ENCODE results near the gene ILF2.
"Not testable (repeated sequence)": the region's sequence is repeated elsewhere in the genome, so short reads cannot be mapped to it uniquely, and the experiment has no call there.

The ILF2 gene

GRCh38 chr1:153647346-153647714 lies 23.5 kb downstream of the ILF2 start:
- DNase-seq: no peak

GRCh38 chr1:153646672-153647345 lies 24.0 kb downstream of the ILF2 start:
- no peak for DNase-seq

GRCh38 chr1:153643816-153644215 lies 27.0 kb downstream of the ILF2 start:
- DNase-seq: no peak

- DNase-seq: no peak
Measured at GRCh38 chr1:153643100-153643499, 27.7 kb downstream of the ILF2 start.

GRCh38 chr1:153642161-153642560 lies 28.6 kb downstream of the ILF2 start:
- DNase-seq: no peak

DNA sequence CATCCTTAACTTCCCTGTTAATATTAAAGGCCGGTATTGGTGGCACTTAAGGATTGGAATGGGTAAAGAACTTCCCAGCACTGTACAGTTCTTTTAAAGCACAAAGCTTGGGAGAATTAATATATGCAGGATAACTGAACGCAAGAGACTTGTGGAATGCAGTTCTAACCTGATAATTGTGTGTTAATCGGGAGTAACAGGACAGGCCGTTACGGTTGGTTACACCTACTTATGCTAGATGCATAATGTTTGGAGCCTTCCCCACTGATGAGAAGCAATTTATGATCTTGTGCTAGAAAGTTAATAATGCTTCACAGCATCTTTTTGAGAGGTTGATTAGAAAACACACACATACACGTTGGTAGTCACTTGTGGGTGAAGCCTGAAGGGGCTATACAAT lies 29.9 kb downstream of the ILF2 start:
- DNase-seq: no peak

- DNase-seq: not testable (repeated sequence)
Measured at GRCh38 chr1:153640213-153640612, 30.6 kb downstream of the ILF2 start.

GRCh38 chr1:153639280-153639679 lies 31.5 kb downstream of the ILF2 start:
- DNase-seq: no peak

GRCh38 chr1:153638261-153638660 lies 32.5 kb downstream of the ILF2 start:
- no peak for DNase-seq

- no peak for DNase-seq
Measured at GRCh38 chr1:153636312-153636711, 34.5 kb downstream of the ILF2 start.

GRCh38 chr1:153635872-153636271 lies 34.9 kb downstream of the ILF2 start:
- DNase-seq: no peak

DNA sequence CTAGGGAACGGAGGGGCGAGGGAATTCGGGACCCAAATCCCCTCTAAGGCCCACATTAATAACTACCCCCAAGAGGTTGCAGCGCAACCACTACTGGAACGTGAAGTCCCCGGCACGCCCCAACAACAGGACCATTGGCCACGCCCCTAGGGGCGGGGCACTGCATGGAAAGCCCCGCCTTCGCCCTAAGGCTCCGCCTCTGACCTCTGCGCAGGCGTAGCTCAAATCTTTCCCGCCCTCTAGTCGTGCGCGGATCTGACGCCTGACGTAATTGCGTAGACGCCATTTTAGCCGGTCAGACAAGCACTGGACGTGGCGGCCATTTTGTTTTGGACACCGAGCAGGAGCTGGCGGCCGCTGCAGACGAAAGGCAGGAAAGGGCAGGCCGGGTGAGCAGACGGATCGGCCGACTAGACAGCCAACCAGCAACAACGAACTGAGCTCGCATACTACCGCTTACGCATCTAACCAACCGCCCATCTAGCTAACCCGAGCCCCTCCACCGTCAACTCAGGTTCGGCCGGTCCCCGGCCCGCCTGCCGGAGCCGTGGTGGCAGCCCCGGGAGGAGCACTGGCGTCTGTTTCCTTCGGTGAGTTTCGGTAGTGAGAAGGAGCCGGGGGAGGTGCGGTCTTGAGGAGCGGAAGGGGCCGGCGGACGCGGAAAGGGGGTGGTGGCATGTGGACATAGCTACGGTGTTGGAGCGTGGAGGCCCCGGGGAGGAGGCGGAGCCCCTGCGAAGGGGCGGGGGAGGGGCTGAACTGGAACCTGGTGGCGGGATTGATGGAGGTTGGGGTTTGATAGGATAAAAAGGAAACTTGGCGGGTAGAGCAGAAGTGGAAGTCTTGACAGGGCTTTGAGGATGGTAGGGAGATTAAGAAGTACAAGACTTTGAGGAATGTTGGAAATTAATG lies 36.8 kb downstream of the ILF2 start, which contains the start of gene CHTOP:
TSS of gene CHTOP (plus strand) at position 313 of the 912 bp plus-strand sequence. CDS start 2,523 bp downstream, outside the sequence.
- DNase-seq: peak; percentile 94

DNA sequence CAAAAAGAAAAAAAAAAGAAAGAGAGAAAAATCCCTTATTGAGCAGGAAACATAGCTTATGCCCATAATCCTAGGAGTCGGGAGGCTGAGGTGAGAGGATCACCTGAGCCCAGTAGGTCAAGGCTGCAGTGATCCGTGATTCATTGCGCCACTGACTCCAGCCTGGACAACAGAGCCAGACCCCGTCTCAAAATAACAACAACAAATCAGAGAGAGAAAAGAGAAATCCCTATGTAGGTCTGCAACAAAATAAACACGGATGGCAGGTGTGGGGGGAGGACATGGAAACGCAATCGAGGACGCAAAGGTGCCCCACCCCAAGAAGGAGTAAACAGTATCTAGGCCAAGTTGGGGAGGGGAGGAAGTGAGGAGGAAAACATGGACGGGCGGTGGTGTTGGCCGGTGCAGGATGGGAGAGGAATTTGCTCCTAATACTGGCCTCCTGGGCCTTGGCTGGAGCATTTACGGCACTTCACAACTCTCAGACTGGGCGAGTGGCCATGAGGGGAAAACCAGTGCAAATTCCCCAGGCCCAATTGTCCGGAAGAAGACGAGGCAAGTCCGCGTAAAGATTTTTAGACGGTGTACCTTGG lies 37.5 kb downstream of the ILF2 start:
- no peak for DNase-seq

DNA sequence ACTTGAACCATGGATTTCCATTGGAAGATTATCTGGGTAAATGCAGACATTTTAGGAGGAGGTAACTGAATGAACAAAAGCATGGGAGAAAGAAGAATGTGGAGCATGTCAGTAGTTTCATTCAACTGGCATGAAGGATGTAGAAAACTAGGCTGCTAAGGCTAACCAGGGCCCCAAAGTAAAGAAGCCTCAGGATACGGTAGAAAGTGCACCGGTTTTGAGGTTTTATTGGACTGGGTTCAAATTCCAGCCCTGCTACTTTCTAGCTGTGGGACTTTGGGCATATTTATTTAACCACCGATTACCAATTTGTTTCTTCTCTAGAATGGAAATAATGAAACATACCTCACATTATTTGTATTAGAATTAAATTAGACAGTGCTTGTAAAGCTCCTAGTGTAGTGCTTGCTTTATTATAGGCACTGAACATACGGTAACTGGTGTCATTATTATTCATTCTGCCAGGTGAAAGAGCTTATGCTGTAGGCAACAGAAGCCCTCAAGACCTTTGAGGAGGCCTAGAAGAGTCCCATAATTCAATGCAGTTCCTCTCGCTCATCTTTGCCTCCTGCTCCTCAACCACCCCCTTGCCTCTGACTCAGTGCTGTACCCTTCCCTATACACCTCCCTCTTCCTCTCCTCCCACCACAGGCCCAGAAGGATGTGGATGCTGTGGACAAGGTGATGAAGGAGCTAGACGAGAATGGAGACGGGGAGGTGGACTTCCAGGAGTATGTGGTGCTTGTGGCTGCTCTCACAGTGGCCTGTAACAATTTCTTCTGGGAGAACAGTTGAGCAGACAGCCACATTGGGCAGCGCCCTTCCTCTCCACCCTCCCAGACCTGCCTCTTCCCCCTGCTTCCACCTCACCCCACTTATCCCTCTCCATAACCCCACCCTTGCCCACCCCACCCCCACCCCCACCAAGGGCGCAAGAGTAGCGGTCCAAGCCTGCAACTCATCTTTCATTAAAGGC lies 39.5 kb downstream of the ILF2 start:
- no peak for DNase-seq

GRCh38 chr1:153630384-153630783 lies 40.4 kb downstream of the ILF2 start:
- DNase-seq: no peak

GRCh38 chr1:153629971-153630370 lies 40.8 kb downstream of the ILF2 start:
- no peak for DNase-seq

DNA sequence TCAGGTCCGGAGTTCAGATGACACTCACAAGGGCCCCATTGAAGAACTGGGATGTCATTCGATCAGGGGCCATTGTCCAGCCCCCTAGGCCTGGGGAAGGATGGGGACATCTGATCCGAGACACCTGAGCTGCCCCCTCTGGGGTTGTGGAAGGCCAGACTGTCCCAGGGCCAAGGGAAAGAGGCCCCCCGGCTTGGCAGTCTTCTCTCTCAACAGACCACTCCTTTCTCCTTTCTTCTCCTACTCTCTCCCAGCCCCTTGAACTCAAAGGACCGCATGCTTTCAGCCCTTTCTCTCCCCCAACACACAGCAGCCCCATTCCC lies 41.5 kb downstream of the ILF2 start:
- no peak for DNase-seq

GRCh38 chr1:153628638-153629342 lies 42.0 kb downstream of the ILF2 start:
- DNase-seq: no peak

DNA sequence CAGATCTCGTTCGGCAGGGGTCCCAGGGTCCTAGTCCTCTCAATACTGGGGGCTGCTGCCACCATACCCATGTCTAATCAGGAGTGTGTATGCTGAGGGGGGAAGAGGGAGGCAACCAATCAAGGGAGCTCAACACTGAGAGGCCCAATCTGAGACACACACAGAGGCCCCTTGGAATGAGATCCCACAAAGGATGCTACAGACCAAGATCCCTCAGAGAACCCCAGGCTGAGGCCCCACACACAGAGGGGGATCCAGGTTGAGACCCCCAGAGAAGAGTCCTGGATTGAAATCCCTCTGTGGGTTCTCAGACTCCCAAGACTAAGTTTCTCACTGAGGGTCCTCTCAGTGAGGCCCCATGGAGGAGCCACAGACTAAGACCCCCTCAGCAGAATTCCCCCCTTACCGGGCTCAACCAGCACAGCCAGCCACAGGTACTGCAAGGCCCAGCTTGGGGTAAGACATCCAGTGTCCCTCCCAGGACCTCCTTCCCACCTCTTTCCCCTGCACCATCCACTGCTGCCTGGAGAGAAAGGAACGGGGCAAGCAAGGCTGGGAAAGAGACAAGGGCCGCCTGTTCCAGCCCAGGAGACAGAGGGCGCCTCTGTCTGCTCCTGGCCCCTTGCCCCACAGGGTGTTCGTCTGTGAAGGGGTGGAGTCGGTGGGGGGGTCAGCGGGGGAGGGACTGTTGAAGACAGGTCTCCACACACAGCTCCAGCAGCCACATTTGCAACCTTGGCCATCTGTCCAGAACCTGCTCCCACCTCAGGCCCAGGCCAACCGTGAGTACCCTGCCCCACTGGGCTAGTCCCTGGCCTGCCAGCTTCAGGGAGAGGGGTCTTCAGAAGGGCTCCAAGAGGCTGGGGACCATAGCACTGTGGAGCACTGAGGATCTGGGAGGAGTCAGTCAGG lies 42.8 kb downstream of the ILF2 start, which contains the start of gene S100A1:
TSS of gene S100A1 (plus strand) at position 720 of the 912 bp plus-strand sequence. CDS start 2,088 bp downstream, outside the sequence.
- no peak for DNase-seq

DNA sequence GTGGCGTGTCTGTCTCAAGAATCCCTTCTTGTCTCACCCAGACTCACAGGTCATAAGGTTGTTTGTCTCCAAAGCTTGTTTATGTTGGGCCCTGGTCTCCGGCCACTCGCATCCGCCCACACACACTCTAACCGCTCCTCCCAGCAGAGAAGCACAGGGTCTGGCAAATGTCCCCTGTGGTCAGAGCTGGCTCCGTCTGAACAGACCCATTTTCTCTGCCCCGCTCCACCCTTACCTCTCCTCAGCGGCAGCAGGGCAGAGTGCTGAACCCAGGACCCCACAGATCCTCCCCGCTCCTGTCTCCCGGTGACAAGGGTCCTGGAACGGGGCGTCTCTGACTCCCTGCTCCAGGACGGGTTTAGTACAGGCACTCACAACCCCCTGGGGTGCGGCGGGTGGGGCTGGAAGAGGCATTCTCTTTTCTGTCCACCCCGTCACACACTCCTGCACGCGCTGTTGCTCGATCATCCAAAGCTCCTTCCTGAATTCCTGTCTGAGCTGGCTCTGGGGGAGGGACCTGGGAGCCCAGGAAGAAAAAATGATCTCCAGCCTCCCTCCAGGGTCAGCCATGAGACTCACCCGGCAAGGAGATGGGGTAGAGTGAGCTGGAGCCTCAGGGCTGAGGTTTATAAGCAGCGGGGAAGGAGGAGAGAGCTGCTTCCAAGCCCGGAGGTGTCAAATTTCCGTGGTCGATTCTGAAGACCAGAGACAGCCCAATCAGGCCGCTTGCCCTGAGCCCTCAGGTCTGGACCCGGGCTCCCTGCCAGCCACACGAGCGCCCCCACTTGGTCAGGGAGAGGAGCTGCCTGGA lies 43.7 kb downstream of the ILF2 start, which contains the start of gene S100A13:
TSS of gene S100A13 (minus strand) at position 602 of the 811 bp plus-strand sequence. CDS start 1,033 bp downstream, outside the sequence.
- no peak for DNase-seq

All from NCI-H2227 treated with DMSO at 0.1 percent for 48 hours (cell line).